Measurements from ENCODE around the gene EPC1. TPM values are rescaled to one million over a fixed set of nuclear protein-coding genes. Genes with fewer than 3 reads are reported as not detected.

Gene EPC1, protein sequence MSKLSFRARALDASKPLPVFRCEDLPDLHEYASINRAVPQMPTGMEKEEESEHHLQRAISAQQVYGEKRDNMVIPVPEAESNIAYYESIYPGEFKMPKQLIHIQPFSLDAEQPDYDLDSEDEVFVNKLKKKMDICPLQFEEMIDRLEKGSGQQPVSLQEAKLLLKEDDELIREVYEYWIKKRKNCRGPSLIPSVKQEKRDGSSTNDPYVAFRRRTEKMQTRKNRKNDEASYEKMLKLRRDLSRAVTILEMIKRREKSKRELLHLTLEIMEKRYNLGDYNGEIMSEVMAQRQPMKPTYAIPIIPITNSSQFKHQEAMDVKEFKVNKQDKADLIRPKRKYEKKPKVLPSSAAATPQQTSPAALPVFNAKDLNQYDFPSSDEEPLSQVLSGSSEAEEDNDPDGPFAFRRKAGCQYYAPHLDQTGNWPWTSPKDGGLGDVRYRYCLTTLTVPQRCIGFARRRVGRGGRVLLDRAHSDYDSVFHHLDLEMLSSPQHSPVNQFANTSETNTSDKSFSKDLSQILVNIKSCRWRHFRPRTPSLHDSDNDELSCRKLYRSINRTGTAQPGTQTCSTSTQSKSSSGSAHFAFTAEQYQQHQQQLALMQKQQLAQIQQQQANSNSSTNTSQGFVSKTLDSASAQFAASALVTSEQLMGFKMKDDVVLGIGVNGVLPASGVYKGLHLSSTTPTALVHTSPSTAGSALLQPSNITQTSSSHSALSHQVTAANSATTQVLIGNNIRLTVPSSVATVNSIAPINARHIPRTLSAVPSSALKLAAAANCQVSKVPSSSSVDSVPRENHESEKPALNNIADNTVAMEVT
- 21.8 and 30.2 TPM in 2 replicates for polyA plus RNA-seq (2012; rRNA removed)
- 18.6 and 19.0 TPM in 2 replicates for polyA plus RNA-seq (2012; cell fraction: cytosol; rRNA removed)
- 47.6 and 58.4 TPM in 2 replicates for polyA plus RNA-seq (2012; cell fraction: nucleus; rRNA removed)

DNA sequence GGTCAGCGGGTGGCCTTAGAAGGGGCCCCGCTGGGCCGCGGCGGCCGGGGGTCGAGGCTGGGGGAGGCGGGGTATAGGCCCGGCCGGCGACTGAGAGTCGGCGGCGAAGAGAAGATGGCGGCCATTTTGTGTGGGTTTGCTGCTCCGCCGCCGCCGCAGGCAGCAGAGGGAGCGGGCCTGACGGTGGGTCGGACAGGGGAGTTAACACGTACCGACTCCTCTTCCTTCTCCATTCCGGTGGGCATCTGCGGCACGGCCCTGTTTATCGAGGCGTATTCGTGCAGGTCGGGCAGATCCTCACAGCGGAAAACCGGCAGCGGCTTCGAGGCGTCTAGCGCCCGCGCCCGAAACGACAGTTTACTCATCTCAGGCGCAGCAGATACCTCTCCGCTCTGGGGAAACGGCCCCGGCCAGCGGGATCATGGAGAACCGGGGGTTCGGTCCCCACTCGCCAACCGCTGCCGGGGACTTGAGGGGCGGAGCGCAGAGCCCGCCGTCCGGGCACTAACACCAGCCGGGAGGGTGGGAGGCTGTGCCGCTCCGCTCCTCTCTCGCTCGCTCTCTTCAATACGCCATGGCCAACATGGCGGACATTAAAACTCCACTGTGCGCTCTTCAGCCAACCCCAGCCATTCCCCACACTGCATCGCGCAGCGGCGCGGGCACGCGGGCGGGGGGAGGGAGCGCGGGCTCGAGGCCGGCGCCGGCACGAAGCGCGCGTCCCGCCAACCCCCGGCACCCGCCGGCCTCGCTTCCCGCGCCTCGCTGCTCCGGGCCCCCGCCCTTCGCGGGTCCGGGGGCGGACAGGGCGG, at the start of gene EPC1:
Gene EPC1, minus strand, starts transcription at position 608 of the 812 bp plus-strand sequence. Its CDS starts 243 bp downstream, at position 365.
- POLR2A ChIA-PET: interaction anchor here (0.6 to 1.8 kb wide), 6 partner anchors 9 to 634 kb away, joined by 3 to 7 read pairs (median 4); no protein-coding TSS in a partner anchor
- peak within 1 kb of the TSS; percentile 82 to 92 for H3K4me3 ChIP-seq (ENCODE audit: low read depth in 2 of 2, low read length in 1 of 2)
- peak within 1 kb of the TSS; percentile 100 for H3K9ac ChIP-seq
- peak within 1 kb of the TSS; percentile 100 for H3K27ac ChIP-seq (ENCODE audit: low read depth in 2 of 2, low read length in 1 of 2)
- H4K20me1 ChIP-seq (ENCODE audit: insufficient read depth): peaks cover 42% of the 10 kb centered on the region
- no peaks in the 10 kb centered on the region for H3K9me2 ChIP-seq
- no peaks in the 10 kb centered on the region for H3K27me3 ChIP-seq (ENCODE audit: insufficient read depth)
- CTCF ChIA-PET: interaction anchor here (0.5 to 3.3 kb wide), 29 partner anchors 11 to 161 kb away, joined by 3 to 61 read pairs (median 6); partner anchors contain the start of gene CCDC7
- peaks cover 50% of the 10 kb centered on the region for H3K79me2 ChIP-seq (ENCODE audit: insufficient read depth)
- H2AFZ ChIP-seq (ENCODE audit: low read depth): peak within 1 kb of the TSS; percentile 86; the same call in 1 of the 2 replicates
- peaks cover 9 to 17% of the 10 kb centered on the region in 2 experiments for H3K36me3 ChIP-seq (replicated peaks in 1 of 2; ENCODE audit: control insufficient read depth in 1 of 2, insufficient read depth in 2 of 2, low read length in 1 of 2)
- peak; percentile 97 for DNase-seq
- H3K4me2 ChIP-seq: peak within 1 kb of the TSS; percentile 74
- peaks cover 8% of the 10 kb centered on the region for H3F3A ChIP-seq (replicated peaks; ENCODE audit: insufficient read depth)
- H3K9me3 ChIP-seq: no peaks in the 10 kb centered on the region
- WGBS (ENCODE audit: low lambda C conversion rate): under 1% methylated on average over 37 of the region's 97 CpGs
- peaks cover 9 to 17% of the 10 kb centered on the region in 2 experiments; a peak in 3 of 4 replicates for H3K4me1 ChIP-seq (ENCODE audit: control insufficient read depth in 1 of 2, insufficient read depth in 2 of 2, low read depth in 1 of 2, low read length in 1 of 2)
- TF ChIP-seq, protein P1, sequence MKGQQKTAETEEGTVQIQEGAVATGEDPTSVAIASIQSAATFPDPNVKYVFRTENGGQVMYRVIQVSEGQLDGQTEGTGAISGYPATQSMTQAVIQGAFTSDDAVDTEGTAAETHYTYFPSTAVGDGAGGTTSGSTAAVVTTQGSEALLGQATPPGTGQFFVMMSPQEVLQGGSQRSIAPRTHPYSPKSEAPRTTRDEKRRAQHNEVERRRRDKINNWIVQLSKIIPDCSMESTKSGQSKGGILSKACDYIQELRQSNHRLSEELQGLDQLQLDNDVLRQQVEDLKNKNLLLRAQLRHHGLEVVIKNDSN (IDR thresholded peaks at IDR 0.05; ENCODE audit: borderline replicate concordance, low read depth): no peak
- TF ChIP-seq FOXJ3 (CRISPR knock-in tag; IDR thresholded peaks at IDR 0.05): no peak
- peak; percentile 29; the same call in 1 of the 2 replicates for TF ChIP-seq NRF1 (IDR thresholded peaks at IDR 0.05; ENCODE audit: low read depth, low read length)
- TF ChIP-seq FOXM1 (IDR thresholded peaks at IDR 0.05; ENCODE audit: low read depth): peak; percentile 72; the same call in 1 of the 2 replicates
- TF ChIP-seq FOSL2 (IDR thresholded peaks at IDR 0.05; ENCODE audit: borderline replicate concordance, low read depth): no peak
- TF ChIP-seq, protein P2, sequence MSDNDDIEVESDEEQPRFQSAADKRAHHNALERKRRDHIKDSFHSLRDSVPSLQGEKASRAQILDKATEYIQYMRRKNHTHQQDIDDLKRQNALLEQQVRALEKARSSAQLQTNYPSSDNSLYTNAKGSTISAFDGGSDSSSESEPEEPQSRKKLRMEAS (IDR thresholded peaks at IDR 0.05; ENCODE audit: low read depth): peak; percentile 87
- TF ChIP-seq, protein P3, sequence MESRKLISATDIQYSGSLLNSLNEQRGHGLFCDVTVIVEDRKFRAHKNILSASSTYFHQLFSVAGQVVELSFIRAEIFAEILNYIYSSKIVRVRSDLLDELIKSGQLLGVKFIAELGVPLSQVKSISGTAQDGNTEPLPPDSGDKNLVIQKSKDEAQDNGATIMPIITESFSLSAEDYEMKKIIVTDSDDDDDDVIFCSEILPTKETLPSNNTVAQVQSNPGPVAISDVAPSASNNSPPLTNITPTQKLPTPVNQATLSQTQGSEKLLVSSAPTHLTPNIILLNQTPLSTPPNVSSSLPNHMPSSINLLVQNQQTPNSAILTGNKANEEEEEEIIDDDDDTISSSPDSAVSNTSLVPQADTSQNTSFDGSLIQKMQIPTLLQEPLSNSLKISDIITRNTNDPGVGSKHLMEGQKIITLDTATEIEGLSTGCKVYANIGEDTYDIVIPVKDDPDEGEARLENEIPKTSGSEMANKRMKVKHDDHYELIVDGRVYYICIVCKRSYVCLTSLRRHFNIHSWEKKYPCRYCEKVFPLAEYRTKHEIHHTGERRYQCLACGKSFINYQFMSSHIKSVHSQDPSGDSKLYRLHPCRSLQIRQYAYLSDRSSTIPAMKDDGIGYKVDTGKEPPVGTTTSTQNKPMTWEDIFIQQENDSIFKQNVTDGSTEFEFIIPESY (IDR thresholded peaks at IDR 0.05; ENCODE audit: borderline replicate concordance, low read depth): no peak
- TF ChIP-seq, protein P4, sequence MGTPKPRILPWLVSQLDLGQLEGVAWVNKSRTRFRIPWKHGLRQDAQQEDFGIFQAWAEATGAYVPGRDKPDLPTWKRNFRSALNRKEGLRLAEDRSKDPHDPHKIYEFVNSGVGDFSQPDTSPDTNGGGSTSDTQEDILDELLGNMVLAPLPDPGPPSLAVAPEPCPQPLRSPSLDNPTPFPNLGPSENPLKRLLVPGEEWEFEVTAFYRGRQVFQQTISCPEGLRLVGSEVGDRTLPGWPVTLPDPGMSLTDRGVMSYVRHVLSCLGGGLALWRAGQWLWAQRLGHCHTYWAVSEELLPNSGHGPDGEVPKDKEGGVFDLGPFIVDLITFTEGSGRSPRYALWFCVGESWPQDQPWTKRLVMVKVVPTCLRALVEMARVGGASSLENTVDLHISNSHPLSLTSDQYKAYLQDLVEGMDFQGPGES (IDR thresholded peaks at IDR 0.05; ENCODE audit: low read depth, low read length): no peak
- TF ChIP-seq, protein P5, sequence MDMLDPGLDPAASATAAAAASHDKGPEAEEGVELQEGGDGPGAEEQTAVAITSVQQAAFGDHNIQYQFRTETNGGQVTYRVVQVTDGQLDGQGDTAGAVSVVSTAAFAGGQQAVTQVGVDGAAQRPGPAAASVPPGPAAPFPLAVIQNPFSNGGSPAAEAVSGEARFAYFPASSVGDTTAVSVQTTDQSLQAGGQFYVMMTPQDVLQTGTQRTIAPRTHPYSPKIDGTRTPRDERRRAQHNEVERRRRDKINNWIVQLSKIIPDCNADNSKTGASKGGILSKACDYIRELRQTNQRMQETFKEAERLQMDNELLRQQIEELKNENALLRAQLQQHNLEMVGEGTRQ (IDR thresholded peaks at IDR 0.05; ENCODE audit: borderline replicate concordance, low read depth, low read length): no peak
- no peak for TF ChIP-seq GABPA (IDR thresholded peaks at IDR 0.05; ENCODE audit: low read depth)
- peak; percentile 94 for TF ChIP-seq POLR2AphosphoS5 (IDR thresholded peaks at IDR 0.05; ENCODE audit: low read depth, low read length)
- TF ChIP-seq RCOR1 (IDR thresholded peaks at IDR 0.05; ENCODE audit: low read length): no peak
- TF ChIP-seq RFX5 (IDR thresholded peaks at IDR 0.05; ENCODE audit: low read length): no peak
- TF ChIP-seq, protein P6, sequence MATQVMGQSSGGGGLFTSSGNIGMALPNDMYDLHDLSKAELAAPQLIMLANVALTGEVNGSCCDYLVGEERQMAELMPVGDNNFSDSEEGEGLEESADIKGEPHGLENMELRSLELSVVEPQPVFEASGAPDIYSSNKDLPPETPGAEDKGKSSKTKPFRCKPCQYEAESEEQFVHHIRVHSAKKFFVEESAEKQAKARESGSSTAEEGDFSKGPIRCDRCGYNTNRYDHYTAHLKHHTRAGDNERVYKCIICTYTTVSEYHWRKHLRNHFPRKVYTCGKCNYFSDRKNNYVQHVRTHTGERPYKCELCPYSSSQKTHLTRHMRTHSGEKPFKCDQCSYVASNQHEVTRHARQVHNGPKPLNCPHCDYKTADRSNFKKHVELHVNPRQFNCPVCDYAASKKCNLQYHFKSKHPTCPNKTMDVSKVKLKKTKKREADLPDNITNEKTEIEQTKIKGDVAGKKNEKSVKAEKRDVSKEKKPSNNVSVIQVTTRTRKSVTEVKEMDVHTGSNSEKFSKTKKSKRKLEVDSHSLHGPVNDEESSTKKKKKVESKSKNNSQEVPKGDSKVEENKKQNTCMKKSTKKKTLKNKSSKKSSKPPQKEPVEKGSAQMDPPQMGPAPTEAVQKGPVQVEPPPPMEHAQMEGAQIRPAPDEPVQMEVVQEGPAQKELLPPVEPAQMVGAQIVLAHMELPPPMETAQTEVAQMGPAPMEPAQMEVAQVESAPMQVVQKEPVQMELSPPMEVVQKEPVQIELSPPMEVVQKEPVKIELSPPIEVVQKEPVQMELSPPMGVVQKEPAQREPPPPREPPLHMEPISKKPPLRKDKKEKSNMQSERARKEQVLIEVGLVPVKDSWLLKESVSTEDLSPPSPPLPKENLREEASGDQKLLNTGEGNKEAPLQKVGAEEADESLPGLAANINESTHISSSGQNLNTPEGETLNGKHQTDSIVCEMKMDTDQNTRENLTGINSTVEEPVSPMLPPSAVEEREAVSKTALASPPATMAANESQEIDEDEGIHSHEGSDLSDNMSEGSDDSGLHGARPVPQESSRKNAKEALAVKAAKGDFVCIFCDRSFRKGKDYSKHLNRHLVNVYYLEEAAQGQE (IDR thresholded peaks at IDR 0.05; ENCODE audit: low read depth, low read length): peak; percentile 21; the same call in 1 of the 2 replicates
- peak; percentile 49; the same call in 1 of the 2 replicates for TF ChIP-seq SIN3A (IDR thresholded peaks at IDR 0.05; ENCODE audit: borderline replicate concordance, low read depth, low read length)
- no peak for TF ChIP-seq EZH2phosphoT487 (IDR thresholded peaks at IDR 0.05; ENCODE audit: borderline replicate concordance, low read depth)
- TF ChIP-seq RXRA (IDR thresholded peaks at IDR 0.05; ENCODE audit: borderline replicate concordance, low read depth): no peak

Measured in SK-N-SH (cell line).